H9 (cell line): ENCODE measurements around the gene GCNT2. TPM values are rescaled to one million over a fixed set of nuclear protein-coding genes. Genes with fewer than 3 reads are reported as not detected.

Experiments
- DNase-seq: peaks from one replicate; pipeline ENCODE4 v3.0.0-alpha.2; 2017
- H2AFZ ChIP-seq: one replicate; pipeline ENCODE4 v1.6.1; 2013; ENCODE audit warnings: mild to moderate bottlenecking, low read length, control low read depth, moderate library complexity
- H2AK5ac ChIP-seq: 2 replicates; pipeline ENCODE4 v1.6.1; 2013; ENCODE audit warnings: low read length, control low read depth, mixed read lengths; ENCODE audit not compliant: insufficient read length
- H2BK120ac ChIP-seq: one replicate; pipeline ENCODE4 v1.6.1; 2013; ENCODE audit warnings: low read depth, mild to moderate bottlenecking, low read length, control low read depth, inconsistent platforms; ENCODE audit not compliant: poor library complexity, severe bottlenecking
- H2BK12ac ChIP-seq: 2 replicates; pipeline ENCODE4 v1.6.1; 2013; ENCODE audit warnings: low read length, control low read depth, mixed read lengths, low read depth; ENCODE audit not compliant: insufficient read length
- H2BK15ac ChIP-seq: 2 replicates; pipeline ENCODE4 v1.6.1; 2013; ENCODE audit warnings: low read depth, low read length, control low read depth
- H2BK20ac ChIP-seq: one replicate; pipeline ENCODE4 v1.6.1; 2013; ENCODE audit warnings: low read depth, mild to moderate bottlenecking, low read length, control low read depth, inconsistent platforms; ENCODE audit not compliant: poor library complexity, severe bottlenecking
- H2BK5ac ChIP-seq: 2 replicates; pipeline ENCODE4 v1.6.1; 2013; ENCODE audit warnings: low read length, control low read depth, mixed read lengths; ENCODE audit not compliant: insufficient read length
- H3K14ac ChIP-seq: 2 replicates; pipeline ENCODE4 v1.6.1; 2013; ENCODE audit warnings: low read length, control low read depth; ENCODE audit not compliant: insufficient read depth
- H3K18ac ChIP-seq: 2 replicates; pipeline ENCODE4 v1.6.1; 2013; ENCODE audit warnings: low read depth, mild to moderate bottlenecking, mixed read lengths, low read length, control low read depth; ENCODE audit not compliant: insufficient read length
- H3K23ac ChIP-seq: 2 replicates; pipeline ENCODE4 v1.6.1; 2013; ENCODE audit warnings: low read length, control low read depth, mixed read lengths, low read depth; ENCODE audit not compliant: insufficient read length
- H3K23me2 ChIP-seq: 2 replicates; pipeline ENCODE4 v1.6.1; 2013; ENCODE audit warnings: low read depth, mild to moderate bottlenecking, mixed read lengths, low read length, control low read depth; ENCODE audit not compliant: insufficient read length, poor library complexity, severe bottlenecking
- H3K27ac ChIP-seq: 2 replicates; pipeline ENCODE4 v1.5.1; 2013; ENCODE audit warnings: low read length, control low read depth, mixed read lengths, low read depth; ENCODE audit not compliant: insufficient read length
- H3K27me3 ChIP-seq: 2 replicates; pipeline ENCODE4 v1.6.1; 2013; ENCODE audit warnings: low read length, control low read depth, inconsistent platforms; ENCODE audit not compliant: insufficient read depth
- H3K4ac ChIP-seq: 2 replicates; pipeline ENCODE4 v1.6.1; 2013; ENCODE audit warnings: low read depth, mild to moderate bottlenecking, control low read depth, inconsistent platforms, low read length, moderate library complexity
- H3K4me1 ChIP-seq: 2 replicates; pipeline ENCODE4 v1.6.1; 2013; ENCODE audit warnings: low read length, control low read depth, inconsistent platforms; ENCODE audit not compliant: insufficient read depth
- H3K4me2 ChIP-seq: 2 replicates; pipeline ENCODE4 v1.6.1; 2013; ENCODE audit warnings: low read length, control low read depth, mixed read lengths; ENCODE audit not compliant: insufficient read length, insufficient read depth
- H3K56ac ChIP-seq: 2 replicates; pipeline ENCODE4 v1.6.1; 2013; ENCODE audit warnings: low read depth, mild to moderate bottlenecking, mixed read lengths, low read length, control low read depth; ENCODE audit not compliant: insufficient read length
- H3K79me1 ChIP-seq: 2 replicates; pipeline ENCODE4 v1.6.1; 2013; ENCODE audit warnings: low read depth, mild to moderate bottlenecking, moderate library complexity, low read length, control low read depth, inconsistent platforms; ENCODE audit not compliant: insufficient read depth, poor library complexity, severe bottlenecking
- H3K79me2 ChIP-seq: 2 replicates; pipeline ENCODE4 v1.6.1; 2013; ENCODE audit warnings: low read length, control low read depth, inconsistent platforms; ENCODE audit not compliant: insufficient read depth
- H3K9ac ChIP-seq: 2 replicates; pipeline ENCODE4 v1.6.1; 2013; ENCODE audit warnings: low read length, control low read depth, mixed read lengths; ENCODE audit not compliant: insufficient read length; ENCODE audit errors: extremely low read depth
- H3K9me3 ChIP-seq: one replicate; pipeline ENCODE4 v1.6.1; 2013; ENCODE audit warnings: low read depth, low read length, inconsistent platforms; ENCODE audit not compliant: control insufficient read depth
- H3T11ph ChIP-seq: one replicate; pipeline ENCODE4 v1.6.1; 2013; ENCODE audit warnings: mild to moderate bottlenecking, low read length, control low read depth, inconsistent platforms
- H4K20me1 ChIP-seq: one replicate; pipeline ENCODE4 v1.6.1; 2013; ENCODE audit not compliant: control insufficient read depth, insufficient read length, insufficient read depth
- H4K5ac ChIP-seq: 2 replicates; pipeline ENCODE4 v1.6.1; 2013; ENCODE audit warnings: low read depth, mild to moderate bottlenecking, mixed read lengths, low read length, control low read depth; ENCODE audit not compliant: insufficient read length
- H4K8ac ChIP-seq: replicated peaks from 2 replicates; pipeline ENCODE4 v1.6.1; 2013; ENCODE audit warnings: low read length, control low read depth, mixed read lengths, low read depth; ENCODE audit not compliant: insufficient read length
- H4K91ac ChIP-seq: 2 replicates; pipeline ENCODE4 v1.6.1; 2013; ENCODE audit warnings: low read depth, mild to moderate bottlenecking, moderate library complexity, mixed read lengths, low read length, control low read depth; ENCODE audit not compliant: insufficient read length
- H3K27ac Mint-ChIP-seq, 3 experiments: 2 replicates in 2 of 3; 3 replicates in 1 of 3; pipeline ENCODE4 v1.8.0; 2020 to 2021; ENCODE audit warnings: mixed read lengths in 3 of 3, mild to moderate bottlenecking in 1 of 3, moderate library complexity in 1 of 3
- H3K27me3 Mint-ChIP-seq: 2 replicates; pipeline ENCODE4 v1.8.0; 2021; ENCODE audit warnings: low read depth, mild to moderate bottlenecking, moderate library complexity, mixed read lengths
- H3K36me3 Mint-ChIP-seq, 3 experiments: 2 replicates in 2 of 3; 3 replicates in 1 of 3; pipeline ENCODE4 v1.8.0; 2020 to 2021; ENCODE audit warnings: low read depth in 3 of 3, mixed read lengths in 3 of 3; ENCODE audit not compliant: insufficient read depth in 1 of 3
- H3K4me1 Mint-ChIP-seq, 2 experiments: 2 replicates each; pipeline ENCODE4 v1.8.0; 2020; ENCODE audit warnings: mixed read lengths in 2 of 2
- H3K4me3 Mint-ChIP-seq, 2 experiments: 2 replicates in 1 of 2; 3 replicates in 1 of 2; pipeline ENCODE4 v1.8.0; 2020 to 2021; ENCODE audit warnings: mild to moderate bottlenecking in 2 of 2, mixed read lengths in 2 of 2, moderate library complexity in 1 of 2
- H3K9me3 Mint-ChIP-seq, 2 experiments: 2 replicates in 1 of 2; 3 replicates in 1 of 2; pipeline ENCODE4 v1.8.0; 2020; ENCODE audit warnings: mild to moderate bottlenecking in 2 of 2, mixed read lengths in 2 of 2, moderate library complexity in 1 of 2
- CTCF ChIP-seq: fragments of 200-600 bp; sonication (generic); conservative IDR thresholded peaks from 3 replicates; pipeline ENCODE4 v1.8.0; 2021; ENCODE audit warnings: antibody characterized with exemption, mild to moderate bottlenecking
- WGBS: extraction: QIAGEN DNeasy Blood & Tissue Kit; methylation state at CpG from one replicate; pipeline ENCODE4 v1.1.7; 2013; ENCODE audit warnings: missing lambda C conversion rate, low lambda C conversion rate, mixed read lengths; ENCODE audit not compliant: insufficient read length; ENCODE audit errors: extremely low coverage; 5-methylcytosine and 5-hydroxymethylcytosine counted together
- total RNA-seq: library from RNA; stranded (reverse); gene quantifications from 2 replicates; pipeline ENCODE4 v1.2.1, GENCODE V29; 2021

The GCNT2 gene
- total RNA-seq, 1 experiment from 2014 or later = 41.7 TPM

GRCh38 chr6:10479939-10480700, 41.0 kb upstream of the GCNT2 start:
- Histone ChIP-seq H3K27ac (no peak overlapping the region), H3K4ac (no peak overlapping the region), H3K14ac (no peak overlapping the region), H3K23me2 (no peaks in the 10 kb centered on the region), H3K4me2 (no peak overlapping the region), H2BK12ac (no peak overlapping the region), H4K91ac (no peak overlapping the region), H3K79me2 (no peaks in the 10 kb centered on the region), H3K4me1 (no peaks in the 10 kb centered on the region), H3K9me3 (no peaks in the 10 kb centered on the region), H2AFZ (no peak overlapping the region), H2BK15ac (no peak overlapping the region), H4K20me1 (no peaks in the 10 kb centered on the region), H2AK5ac (no peak overlapping the region), H4K5ac (no peak overlapping the region), H4K8ac (no peak overlapping the region), H2BK20ac (no peak overlapping the region), H3K23ac (no peak overlapping the region), H3K18ac (no peak overlapping the region), H3K56ac (no peak overlapping the region), H3T11ph (no peak overlapping the region), H3K27me3 (no peaks in the 10 kb centered on the region), H3K9ac (no peak overlapping the region), H2BK5ac (no peak overlapping the region), H2BK120ac (no peak overlapping the region), H3K79me1 (no peaks in the 10 kb centered on the region)
- H3K4me3 Mint-ChIP-seq = no peak overlapping the region
- no peak for TF ChIP-seq CTCF
- peaks cover 7% of the 10 kb centered on the region for H3K27me3 Mint-ChIP-seq
- H3K9me3 Mint-ChIP-seq = peaks cover 4 to 9% of the 10 kb centered on the region in 2 experiments
- DNase-seq = no peak
- peaks cover 6 to 13% of the 10 kb centered on the region in 2 experiments for H3K4me1 Mint-ChIP-seq
- WGBS = no CpG with 5 or more reads among the region's 7 CpGs
- H3K36me3 Mint-ChIP-seq = no peaks in the 10 kb centered on the region; a peak in 2 of 7 replicates
- 0 out of 7 replicates have a peak overlapping the region, but pooled peaks of 2 of the 3 experiments have one; percentile 36 to 44 for H3K27ac Mint-ChIP-seq
